ENCODE data around the gene ARHGAP15.

The ARHGAP15 gene

GRCh38 chr2:143486976-143487375 is 357.8 kb downstream of the ARHGAP15 start:
- no peak for DNase-seq

DNA sequence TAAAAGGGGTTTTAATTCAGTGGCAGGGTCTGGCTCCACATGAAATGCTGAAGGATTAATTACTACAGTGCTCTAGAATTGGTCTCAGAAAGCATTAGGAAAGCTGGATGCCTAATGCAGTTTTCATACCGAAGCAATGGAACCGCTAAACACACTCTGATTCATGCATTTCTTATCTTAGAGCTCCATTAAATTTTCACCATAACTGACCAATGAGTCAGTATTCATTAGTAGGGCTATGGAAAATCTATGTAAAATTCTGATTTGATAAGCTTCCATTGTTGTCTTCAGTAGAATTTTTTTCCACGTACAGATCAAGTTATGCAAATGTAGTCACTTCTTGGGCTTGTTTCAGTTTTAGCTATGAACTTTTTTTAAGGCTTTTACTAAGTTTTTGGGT is 359.9 kb downstream of the ARHGAP15 start:
- DNase-seq: no peak

DNA sequence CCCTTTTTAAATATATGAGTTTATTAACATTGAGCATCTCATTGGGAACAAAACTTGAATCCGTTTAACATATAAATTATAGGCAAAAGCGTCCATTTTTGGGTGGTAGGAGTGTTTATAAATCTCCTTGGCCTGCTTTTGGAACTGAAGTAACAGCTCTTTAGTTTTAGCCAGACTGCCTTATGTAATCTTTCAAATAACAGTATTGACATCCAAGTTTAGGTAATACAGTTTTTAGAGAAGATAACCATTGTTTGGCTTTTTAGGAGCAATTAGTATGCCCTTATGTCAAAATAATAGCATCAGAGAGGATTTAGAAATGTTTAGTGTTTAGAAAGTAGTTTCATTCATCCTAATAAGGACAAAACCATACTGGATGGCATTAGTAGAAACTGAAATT is 361.9 kb downstream of the ARHGAP15 start:
- no peak for DNase-seq

GRCh38 chr2:143493339-143493738 is 364.1 kb downstream of the ARHGAP15 start:
- DNase-seq: no peak

GRCh38 chr2:143497726-143498125 is 368.5 kb downstream of the ARHGAP15 start:
- DNase-seq: no peak

DNA sequence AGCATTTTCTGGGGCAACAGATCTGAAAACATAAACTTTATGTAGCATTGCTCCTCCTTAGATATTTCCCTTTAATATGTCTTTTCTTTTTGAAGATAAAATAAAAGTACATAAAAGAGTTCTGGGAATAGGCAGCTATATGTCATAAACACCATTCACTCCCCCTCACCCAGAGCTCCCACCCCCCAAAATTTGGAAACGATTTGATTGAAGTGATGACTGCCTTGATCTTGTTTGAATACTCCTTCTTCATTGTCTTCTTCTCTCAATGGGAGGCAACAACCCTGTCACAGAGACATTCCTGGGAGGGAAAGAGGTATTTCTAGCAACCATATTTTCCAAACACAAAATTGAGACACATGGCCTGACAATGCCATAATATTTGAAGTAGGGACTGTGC is 369.3 kb downstream of the ARHGAP15 start:
- DNase-seq: no peak

DNA sequence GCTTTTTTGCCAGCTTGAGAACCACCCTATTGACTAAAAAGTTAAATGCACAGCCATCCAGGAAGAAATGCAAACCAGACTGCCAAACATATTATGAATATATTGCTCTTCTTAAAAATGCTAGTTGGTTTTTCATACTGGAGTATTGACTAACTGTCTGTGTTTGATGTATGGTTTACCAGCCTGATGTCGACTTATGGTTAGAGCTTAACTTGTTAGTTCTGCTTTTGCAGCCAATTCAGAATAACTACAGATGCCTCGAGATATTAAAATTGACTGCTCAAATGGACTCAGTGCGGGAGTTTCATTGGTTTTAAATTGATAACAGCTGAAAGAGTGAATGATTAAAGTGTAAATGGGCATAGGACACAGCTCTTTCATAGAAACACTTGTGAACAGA is 369.8 kb downstream of the ARHGAP15 start:
- DNase-seq: no peak

DNA sequence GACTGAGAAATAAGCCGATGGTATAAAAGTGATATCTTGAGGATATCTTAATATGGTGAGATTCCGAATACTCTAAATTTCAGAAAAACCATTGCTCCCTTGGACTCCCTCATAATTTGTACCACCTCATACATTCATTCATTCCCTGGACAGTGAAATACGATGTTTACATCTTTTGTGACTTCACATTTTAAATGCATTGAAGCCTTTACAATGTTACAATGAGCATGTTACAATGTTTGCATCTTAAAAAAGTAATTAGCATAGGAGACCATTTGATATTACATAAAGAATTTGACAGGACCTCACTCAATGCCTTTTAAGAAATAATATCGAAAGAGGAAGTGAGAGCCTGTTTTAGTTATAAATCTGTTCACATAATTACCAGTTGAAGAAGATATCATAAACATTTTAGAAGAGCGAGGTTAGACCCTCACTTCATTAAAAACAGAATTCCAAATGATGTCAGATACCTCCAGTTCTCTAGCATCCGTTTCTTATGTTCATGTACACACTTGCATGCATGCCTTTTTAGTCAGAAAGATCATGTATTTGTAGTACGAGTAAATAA is 372.0 kb downstream of the ARHGAP15 start:
- no peak for DNase-seq

GRCh38 chr2:143503280-143503679 is 374.1 kb downstream of the ARHGAP15 start:
- no peak for DNase-seq

- DNase-seq: no peak
These were observed 375.2 kb downstream of the ARHGAP15 start for GRCh38 chr2:143504397-143504796.

- DNase-seq: no peak
These were observed 376.3 kb downstream of the ARHGAP15 start for GRCh38 chr2:143505542-143505941.

GRCh38 chr2:143513081-143513480 is 383.9 kb downstream of the ARHGAP15 start:
- DNase-seq: peak; percentile 33

DNA sequence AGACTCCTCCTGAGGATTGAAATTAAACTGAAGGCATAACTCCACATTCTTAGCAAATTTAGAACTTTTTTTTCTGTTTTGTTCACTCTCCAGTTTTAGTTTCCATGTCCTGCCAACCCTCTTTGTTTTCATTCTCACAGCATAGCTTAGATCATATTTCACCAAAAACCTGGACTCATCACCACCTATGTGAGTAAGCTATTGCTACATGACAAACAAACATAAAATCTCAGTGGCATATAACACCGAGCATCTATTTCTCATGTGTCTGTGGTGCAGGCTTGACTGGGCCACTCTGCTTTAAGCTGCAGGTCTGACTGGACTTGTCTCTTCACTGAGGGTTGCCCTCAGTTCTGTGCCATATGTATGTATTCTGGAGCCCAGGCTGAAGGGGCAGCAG is 385.2 kb downstream of the ARHGAP15 start:
- no peak for DNase-seq

GRCh38 chr2:143515318-143515717 is 386.1 kb downstream of the ARHGAP15 start:
- no peak for DNase-seq

DNA sequence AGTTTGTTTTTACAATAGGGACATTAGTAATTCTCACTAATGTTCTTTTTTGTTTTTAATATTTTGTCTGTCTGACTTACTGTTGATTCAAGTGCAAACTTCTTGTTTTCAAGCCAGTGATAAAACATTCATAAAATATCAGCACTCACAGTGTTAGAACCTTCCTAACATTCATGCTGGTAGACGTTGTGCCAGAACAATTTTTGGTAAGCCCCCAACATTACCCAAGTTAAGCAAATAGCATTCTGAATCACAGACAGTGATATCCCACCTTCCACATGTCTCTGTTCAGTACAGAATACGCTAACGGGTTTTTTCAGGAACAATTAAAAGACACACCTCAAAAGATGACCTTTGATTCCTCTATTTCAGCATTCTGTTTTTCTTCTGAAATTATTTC is 390.3 kb downstream of the ARHGAP15 start:
- DNase-seq: no peak

DNA sequence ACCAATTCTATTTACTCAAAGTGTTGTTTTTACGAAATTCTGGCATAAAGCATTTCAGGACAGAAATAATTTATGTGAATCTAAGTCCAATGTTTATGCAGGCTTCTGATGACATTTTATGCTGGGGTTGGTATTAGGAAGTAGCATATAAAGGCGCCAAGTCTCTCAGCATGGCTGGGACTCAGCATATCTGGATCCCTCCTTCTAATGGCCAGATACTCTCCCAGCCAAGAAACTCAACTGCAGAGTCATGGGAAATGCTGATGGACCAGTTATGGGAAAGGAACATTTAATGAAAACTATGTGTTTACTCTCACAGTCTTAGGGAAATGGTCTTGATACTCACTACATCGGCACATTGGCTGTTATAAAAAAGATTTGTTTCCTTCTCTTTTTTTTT is 392.2 kb downstream of the ARHGAP15 start:
- no peak for DNase-seq

DNA sequence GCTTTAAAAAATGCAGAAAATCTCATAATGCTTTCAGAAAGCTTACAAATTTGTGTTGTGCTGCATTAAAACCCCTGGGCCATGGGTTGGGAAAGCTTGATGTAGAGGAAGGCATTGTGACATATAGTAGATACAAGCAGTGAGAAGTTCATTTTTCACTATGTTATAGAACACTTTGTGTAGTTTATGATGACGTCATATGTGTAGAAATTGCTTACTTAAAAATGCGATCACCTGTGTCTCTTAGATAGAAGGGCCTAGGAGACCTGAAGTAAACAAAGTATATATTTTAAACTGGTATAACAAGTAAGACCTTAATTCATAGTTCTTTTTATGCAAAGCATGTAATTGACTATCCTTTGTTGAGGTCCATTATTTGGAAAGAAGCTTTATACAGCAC is 393.5 kb downstream of the ARHGAP15 start:
- no peak for DNase-seq

DNA sequence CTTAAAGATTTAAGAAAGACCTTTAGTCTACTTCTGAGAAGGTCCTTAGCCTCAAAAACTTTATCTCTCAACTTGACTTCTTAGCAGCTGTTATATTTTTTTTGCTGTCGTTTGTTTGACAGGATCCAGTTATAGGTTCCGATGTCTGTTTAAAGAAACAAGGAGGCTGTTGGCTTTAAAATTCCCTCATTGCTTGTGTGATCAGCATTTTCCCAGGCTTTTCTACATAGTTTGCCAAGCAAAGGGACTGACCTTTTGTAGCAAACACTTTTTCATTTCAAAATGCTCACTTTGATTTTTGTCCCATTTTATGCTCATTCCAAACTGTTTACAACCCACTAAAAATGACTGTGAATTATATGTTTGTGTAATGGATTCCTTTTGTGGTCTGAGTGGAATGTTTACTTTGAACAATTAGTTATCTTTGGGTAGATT is 394.9 kb downstream of the ARHGAP15 start:
- DNase-seq: no peak

- DNase-seq: peak; percentile 21
These were observed 395.6 kb downstream of the ARHGAP15 start for GRCh38 chr2:143524559-143525401.

DNA sequence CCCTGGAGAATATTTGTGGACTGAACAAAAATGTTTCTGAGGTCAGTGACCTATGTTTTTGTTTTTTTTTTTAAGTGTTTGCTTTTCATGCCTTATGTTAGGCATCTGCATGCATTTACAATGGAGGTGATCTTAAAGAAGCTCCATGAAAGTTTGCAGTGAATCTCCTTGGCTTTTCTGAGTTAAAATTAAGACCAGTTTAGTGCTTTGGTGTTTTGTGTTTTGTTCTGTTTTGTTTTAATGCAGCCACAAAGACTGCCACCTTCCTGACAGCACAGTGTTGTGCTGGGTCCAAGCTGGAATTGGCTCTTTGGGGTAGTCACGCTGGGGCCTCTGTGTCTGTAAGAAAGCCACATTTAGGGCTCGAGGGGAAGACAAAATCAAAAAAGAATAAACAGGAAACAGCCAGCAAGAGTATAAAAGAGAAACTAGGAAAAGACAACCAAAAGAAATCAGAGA is 396.2 kb downstream of the ARHGAP15 start:
- peak; percentile 35 for DNase-seq

GRCh38 chr2:143526498-143526897 is 397.3 kb downstream of the ARHGAP15 start:
- DNase-seq: no peak

- no peak for DNase-seq
These were observed 398.8 kb downstream of the ARHGAP15 start for GRCh38 chr2:143528021-143528420.

DNA sequence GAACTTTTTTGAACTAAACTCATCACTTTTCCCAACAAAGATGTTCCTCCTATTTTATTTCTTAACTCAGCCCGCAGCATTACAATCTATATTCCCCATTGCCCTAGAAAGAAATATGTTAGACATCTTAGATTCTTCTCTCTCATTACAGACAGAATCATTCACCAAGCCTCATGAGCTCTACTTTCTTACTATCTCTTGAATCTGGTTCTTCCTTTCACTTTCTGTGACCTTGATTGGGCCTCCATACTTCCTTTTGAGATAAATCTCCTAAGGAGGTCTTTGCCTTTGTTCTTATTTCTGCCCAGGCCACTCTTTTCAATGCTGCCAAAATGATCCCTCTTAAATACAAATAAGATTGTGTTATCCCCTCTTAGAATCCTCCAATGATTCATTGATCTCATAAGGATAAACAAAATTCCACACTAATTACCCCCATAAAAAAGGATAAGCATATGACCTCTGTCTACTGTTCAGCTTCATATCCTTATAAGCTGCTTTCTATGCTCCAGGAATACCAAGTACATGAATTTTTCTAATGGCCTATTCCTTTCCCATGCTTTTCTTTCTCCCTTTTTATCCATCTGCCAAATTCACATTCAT is 400.0 kb downstream of the ARHGAP15 start:
- DNase-seq: no peak

DNA sequence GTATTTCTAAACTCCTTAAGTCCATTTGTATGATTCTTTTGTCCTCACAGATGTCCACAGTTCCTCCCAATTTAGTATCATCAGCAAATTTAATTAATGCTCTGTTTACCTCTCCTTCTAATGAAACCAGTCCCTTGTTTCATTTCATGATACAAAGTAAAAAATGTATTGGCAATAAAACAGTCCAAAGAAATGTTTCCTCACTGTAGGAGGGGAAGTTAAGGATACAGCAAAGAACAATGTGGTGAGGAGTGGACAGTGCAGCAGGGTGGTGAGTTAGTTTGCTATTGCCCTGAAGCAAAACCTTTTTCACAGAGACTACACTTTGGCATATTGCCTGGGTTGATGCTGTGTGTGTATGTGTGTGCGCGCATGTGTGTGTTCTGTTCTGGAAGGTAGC is 401.5 kb downstream of the ARHGAP15 start:
- DNase-seq: no peak

Data from right kidney (tissue), 1 donor.